GM12878 (cell line): Measurements from ENCODE around the gene REM2. TPM values are rescaled to one million over a fixed set of nuclear protein-coding genes. Genes with fewer than 3 reads are reported as not detected.

Source experiments
- ASH2L ChIP-seq: fragments of 300-600, 200-600 bp; sonication (generic); IDR thresholded peaks from 2 replicates; pipeline ENCODE4 v1.6.1; 2017; ENCODE audit warnings: low read depth, mild to moderate bottlenecking, borderline replicate concordance
- BACH1 ChIP-seq: fragments of 450-650 bp; IDR thresholded peaks from 2 replicates; pipeline ENCODE4 v1.6.1; 2017; ENCODE audit warnings: mild to moderate bottlenecking, borderline replicate concordance
- BCL11A ChIP-seq: IDR thresholded peaks from 2 replicates; pipeline ENCODE4 v1.6.1; 2011; ENCODE audit warnings: low read depth, low read length
- BHLHE40 ChIP-seq, 2 experiments: fragments of 450-650 bp in 1 of 2; IDR thresholded peaks; 2 replicates each; pipeline ENCODE4 v1.6.1; 2011 to 2017; ENCODE audit warnings: low read depth in 2 of 2, borderline replicate concordance in 1 of 2, improper control_type of control experiment in 1 of 2, low read length in 1 of 2, mild to moderate bottlenecking in 1 of 2
- BMI1 ChIP-seq: fragments of 450-650 bp; IDR thresholded peaks from 2 replicates; pipeline ENCODE4 v1.6.1; 2016; ENCODE audit warnings: mild to moderate bottlenecking, moderate library complexity, borderline replicate concordance
- CBFB ChIP-seq: IDR thresholded peaks from 2 replicates; pipeline ENCODE4 v1.6.1; 2016; ENCODE audit warnings: antibody characterized with exemption, low read depth
- CHD2 ChIP-seq: IDR thresholded peaks from 2 replicates; pipeline ENCODE4 v1.6.1; 2011; ENCODE audit warnings: low read depth, low read length, improper control_type of control experiment, borderline replicate concordance
- ESRRA ChIP-seq: IDR thresholded peaks from 2 replicates; pipeline ENCODE4 v1.6.1; 2012; ENCODE audit warnings: mild to moderate bottlenecking, low read length, improper control_type of control experiment
- MTA3 ChIP-seq: IDR thresholded peaks from 2 replicates; pipeline ENCODE4 v1.6.1; 2012; ENCODE audit warnings: low read length, inconsistent platforms, borderline replicate concordance
- NFXL1 ChIP-seq: fragments of 450-650 bp; IDR thresholded peaks from 2 replicates; pipeline ENCODE4 v1.6.1; 2017; ENCODE audit warnings: antibody characterized with exemption, mild to moderate bottlenecking, borderline replicate concordance
- NR2C1 ChIP-seq: fragments of 450-650 bp; IDR thresholded peaks from 2 replicates; pipeline ENCODE4 v1.6.1; 2017; ENCODE audit warnings: antibody characterized with exemption, mild to moderate bottlenecking, moderate library complexity
- PAX8 ChIP-seq: fragments of 450-650 bp; IDR thresholded peaks from 2 replicates; pipeline ENCODE4 v1.6.1; 2017; ENCODE audit warnings: mild to moderate bottlenecking, moderate library complexity
- PML ChIP-seq: IDR thresholded peaks from 2 replicates; pipeline ENCODE4 v1.6.1; 2012; ENCODE audit warnings: low read length, inconsistent platforms
- RB1 ChIP-seq: fragments of 450-650 bp; formaldehyde crosslinking; IDR thresholded peaks from 2 replicates; pipeline ENCODE4 v1.6.1; 2017; ENCODE audit warnings: mild to moderate bottlenecking, borderline replicate concordance
- SIX5 ChIP-seq: IDR thresholded peaks from 2 replicates; pipeline ENCODE4 v1.6.1; 2011; ENCODE audit warnings: mild to moderate bottlenecking, low read depth, low read length, moderate library complexity; ENCODE audit not compliant: severe bottlenecking
- SMAD1 ChIP-seq: fragments of 450-650 bp; IDR thresholded peaks from 2 replicates; pipeline ENCODE4 v1.6.1; 2018; ENCODE audit warnings: mild to moderate bottlenecking, low read depth; ENCODE audit not compliant: partially characterized antibody
- SMARCA5 ChIP-seq: fragments of 450-650 bp; IDR thresholded peaks from 2 replicates; pipeline ENCODE4 v1.6.1; 2017; ENCODE audit warnings: mild to moderate bottlenecking
- SUPT20H ChIP-seq: IDR thresholded peaks from 2 replicates; pipeline ENCODE4 v1.6.1; 2011; ENCODE audit warnings: low read depth, mild to moderate bottlenecking, low read length, moderate library complexity, borderline replicate concordance; ENCODE audit not compliant: control insufficient read depth
- YBX1 ChIP-seq: fragments of 450-650 bp; IDR thresholded peaks from 2 replicates; pipeline ENCODE4 v1.6.1; 2016; ENCODE audit warnings: antibody characterized with exemption
- polyA plus RNA-seq, 11 experiments: library from polyadenylated mRNA; depleted of rRNA in 4 of 11; unstranded in 6 of 11; stranded (reverse) in 5 of 11; fragments of >200 nt; fragmentation: Nextera tagmentation in 4 of 11; fragmentation: Illumina TruSeq in 1 of 11; extraction: Ambion mirVana in 4 of 11; extraction: Trizol in 1 of 11; gene quantifications; 1 replicate in 1 of 11; 2 replicates in 10 of 11; pipeline versions ENCODE4 v1.2.1 to v1.2.3, GENCODE V29; 2011 to 2016; ENCODE audit warnings: inconsistent platforms in 2 of 11, missing spikeins in 2 of 11, low read depth in 1 of 11
- total RNA-seq, 4 experiments: library from RNA; depleted of rRNA in 3 of 4; stranded (reverse); fragments of >200 nt in 3 of 4; fragmentation: Illumina TruSeq in 1 of 4; extraction: Trizol in 1 of 4; gene quantifications; 2 replicates each; pipeline versions ENCODE4 v1.2.1 to v1.2.3, GENCODE V29; 2013 to 2021
- TF ChIP-seq, protein P1 (sequence below): fragments of 450-650 bp; IDR thresholded peaks from 2 replicates; pipeline ENCODE4 v1.6.1; 2017; ENCODE audit warnings: mild to moderate bottlenecking
- TF ChIP-seq, protein P2 (sequence below), 3 experiments: IDR thresholded peaks in 2 of 3; conservative IDR thresholded peaks in 1 of 3; 2 replicates each; pipeline ENCODE4 v1.5.1; 2011; ENCODE audit warnings: low read depth in 3 of 3, low read length in 3 of 3, mild to moderate bottlenecking in 3 of 3, control low read depth in 2 of 3, moderate library complexity in 2 of 3, inconsistent platforms in 1 of 3, mixed read lengths in 1 of 3; ENCODE audit not compliant: control insufficient read depth in 2 of 3, insufficient read depth in 1 of 3; ENCODE audit errors: extremely low read depth in 1 of 3
- TF ChIP-seq, protein P3 (sequence below): IDR thresholded peaks from 2 replicates; pipeline ENCODE4 v1.6.1; 2012; ENCODE audit warnings: low read length, inconsistent platforms
- TF ChIP-seq, protein P4 (sequence below): IDR thresholded peaks from 2 replicates; pipeline ENCODE4 v1.6.1; 2012; ENCODE audit warnings: low read depth, low read length, improper control_type of control experiment

The REM2 gene
- total and polyA plus RNA-seq, 10 of the 15 experiments (the other 5 are each of a cell fraction or from before 2014, with no cell fraction given), result 0.27 to 1.5 (median 0.83) TPM

DNA sequence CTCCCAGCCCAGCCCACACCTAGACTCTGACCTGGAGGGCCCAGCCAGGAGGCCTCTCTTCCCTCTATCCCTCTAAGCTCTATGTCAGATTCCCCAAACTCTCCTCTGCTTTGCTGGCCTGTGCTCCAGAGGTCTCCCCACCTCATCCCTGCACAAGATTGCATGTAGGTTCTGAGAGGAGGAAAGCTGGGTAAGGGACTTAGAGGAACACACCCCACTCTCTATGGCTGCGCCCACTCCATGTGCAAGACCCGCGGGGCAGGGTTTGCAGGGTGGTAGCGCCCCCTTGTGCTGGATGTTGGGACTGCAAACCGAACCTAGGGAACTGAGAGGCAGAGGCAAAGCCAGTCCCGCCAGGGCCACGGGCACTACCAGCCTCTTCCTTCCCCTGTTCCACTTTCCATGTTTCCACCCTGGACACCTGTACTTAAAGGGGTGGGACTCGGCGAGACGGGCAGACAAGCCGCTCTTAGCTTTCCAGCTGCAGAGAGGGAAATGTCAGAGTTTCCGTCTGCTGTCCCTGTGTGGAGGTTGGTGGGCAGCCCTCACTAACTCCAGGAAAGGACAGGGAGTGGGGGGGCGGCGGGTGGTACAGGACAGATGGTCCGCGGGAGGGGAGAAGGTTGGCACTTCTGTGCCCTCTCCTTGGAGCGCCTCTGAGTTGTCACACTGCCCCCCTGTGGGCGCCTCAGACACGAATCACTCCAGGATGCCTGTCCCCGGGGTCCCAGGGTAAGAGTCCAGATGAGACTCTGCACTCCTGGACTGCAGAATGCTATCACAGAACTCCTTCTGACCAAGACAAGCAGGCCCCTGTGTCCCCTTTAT lies 29.9 kb upstream of the REM2 start (continued):
- no peak for TF ChIP-seq BMI1
- no peak for TF ChIP-seq BCL11A
- TF ChIP-seq, protein P1, sequence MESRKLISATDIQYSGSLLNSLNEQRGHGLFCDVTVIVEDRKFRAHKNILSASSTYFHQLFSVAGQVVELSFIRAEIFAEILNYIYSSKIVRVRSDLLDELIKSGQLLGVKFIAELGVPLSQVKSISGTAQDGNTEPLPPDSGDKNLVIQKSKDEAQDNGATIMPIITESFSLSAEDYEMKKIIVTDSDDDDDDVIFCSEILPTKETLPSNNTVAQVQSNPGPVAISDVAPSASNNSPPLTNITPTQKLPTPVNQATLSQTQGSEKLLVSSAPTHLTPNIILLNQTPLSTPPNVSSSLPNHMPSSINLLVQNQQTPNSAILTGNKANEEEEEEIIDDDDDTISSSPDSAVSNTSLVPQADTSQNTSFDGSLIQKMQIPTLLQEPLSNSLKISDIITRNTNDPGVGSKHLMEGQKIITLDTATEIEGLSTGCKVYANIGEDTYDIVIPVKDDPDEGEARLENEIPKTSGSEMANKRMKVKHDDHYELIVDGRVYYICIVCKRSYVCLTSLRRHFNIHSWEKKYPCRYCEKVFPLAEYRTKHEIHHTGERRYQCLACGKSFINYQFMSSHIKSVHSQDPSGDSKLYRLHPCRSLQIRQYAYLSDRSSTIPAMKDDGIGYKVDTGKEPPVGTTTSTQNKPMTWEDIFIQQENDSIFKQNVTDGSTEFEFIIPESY, result no peak
- peak; percentile 83; the same call in 1 of the 2 replicates for TF ChIP-seq RB1
- TF ChIP-seq, protein P2, sequence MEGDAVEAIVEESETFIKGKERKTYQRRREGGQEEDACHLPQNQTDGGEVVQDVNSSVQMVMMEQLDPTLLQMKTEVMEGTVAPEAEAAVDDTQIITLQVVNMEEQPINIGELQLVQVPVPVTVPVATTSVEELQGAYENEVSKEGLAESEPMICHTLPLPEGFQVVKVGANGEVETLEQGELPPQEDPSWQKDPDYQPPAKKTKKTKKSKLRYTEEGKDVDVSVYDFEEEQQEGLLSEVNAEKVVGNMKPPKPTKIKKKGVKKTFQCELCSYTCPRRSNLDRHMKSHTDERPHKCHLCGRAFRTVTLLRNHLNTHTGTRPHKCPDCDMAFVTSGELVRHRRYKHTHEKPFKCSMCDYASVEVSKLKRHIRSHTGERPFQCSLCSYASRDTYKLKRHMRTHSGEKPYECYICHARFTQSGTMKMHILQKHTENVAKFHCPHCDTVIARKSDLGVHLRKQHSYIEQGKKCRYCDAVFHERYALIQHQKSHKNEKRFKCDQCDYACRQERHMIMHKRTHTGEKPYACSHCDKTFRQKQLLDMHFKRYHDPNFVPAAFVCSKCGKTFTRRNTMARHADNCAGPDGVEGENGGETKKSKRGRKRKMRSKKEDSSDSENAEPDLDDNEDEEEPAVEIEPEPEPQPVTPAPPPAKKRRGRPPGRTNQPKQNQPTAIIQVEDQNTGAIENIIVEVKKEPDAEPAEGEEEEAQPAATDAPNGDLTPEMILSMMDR (IDR thresholded peaks at IDR 0.05 in 2 of 3, conservative IDR thresholded peaks at IDR 0.05 in 1 of 3; ENCODE audit: control insufficient read depth in 2 of 3, extremely low read depth in 1 of 3, insufficient read depth in 1 of 3, low read depth in 3 of 3, low read length in 3 of 3), result peak; percentile 85 to 98 (median 93)
- 0 out of 2 replicates have a peak, but pooled peaks have one; percentile 14 for TF ChIP-seq BACH1
- TF ChIP-seq ASH2L, result no peak
- TF ChIP-seq PML, result no peak
- no peak for TF ChIP-seq NR2C1
- no peak for TF ChIP-seq MTA3
- no peak for TF ChIP-seq NFXL1
- TF ChIP-seq, protein P3, sequence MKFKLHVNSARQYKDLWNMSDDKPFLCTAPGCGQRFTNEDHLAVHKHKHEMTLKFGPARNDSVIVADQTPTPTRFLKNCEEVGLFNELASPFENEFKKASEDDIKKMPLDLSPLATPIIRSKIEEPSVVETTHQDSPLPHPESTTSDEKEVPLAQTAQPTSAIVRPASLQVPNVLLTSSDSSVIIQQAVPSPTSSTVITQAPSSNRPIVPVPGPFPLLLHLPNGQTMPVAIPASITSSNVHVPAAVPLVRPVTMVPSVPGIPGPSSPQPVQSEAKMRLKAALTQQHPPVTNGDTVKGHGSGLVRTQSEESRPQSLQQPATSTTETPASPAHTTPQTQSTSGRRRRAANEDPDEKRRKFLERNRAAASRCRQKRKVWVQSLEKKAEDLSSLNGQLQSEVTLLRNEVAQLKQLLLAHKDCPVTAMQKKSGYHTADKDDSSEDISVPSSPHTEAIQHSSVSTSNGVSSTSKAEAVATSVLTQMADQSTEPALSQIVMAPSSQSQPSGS, result no peak
- TF ChIP-seq CHD2, result 0 out of 2 replicates have a peak, but pooled peaks have one; percentile 54
- TF ChIP-seq BHLHE40 (IDR thresholded peaks at IDR 0.05; ENCODE audit: borderline replicate concordance in 1 of 2, low read depth in 2 of 2, low read length in 1 of 2), result peak; percentile 10 to 17; a peak in 1 of 4 replicates
- no peak for TF ChIP-seq ESRRA
- TF ChIP-seq SUPT20H, result no peak
- TF ChIP-seq PAX8, result no peak
- no peak for TF ChIP-seq SIX5
- no peak for TF ChIP-seq YBX1
- TF ChIP-seq, protein P4, sequence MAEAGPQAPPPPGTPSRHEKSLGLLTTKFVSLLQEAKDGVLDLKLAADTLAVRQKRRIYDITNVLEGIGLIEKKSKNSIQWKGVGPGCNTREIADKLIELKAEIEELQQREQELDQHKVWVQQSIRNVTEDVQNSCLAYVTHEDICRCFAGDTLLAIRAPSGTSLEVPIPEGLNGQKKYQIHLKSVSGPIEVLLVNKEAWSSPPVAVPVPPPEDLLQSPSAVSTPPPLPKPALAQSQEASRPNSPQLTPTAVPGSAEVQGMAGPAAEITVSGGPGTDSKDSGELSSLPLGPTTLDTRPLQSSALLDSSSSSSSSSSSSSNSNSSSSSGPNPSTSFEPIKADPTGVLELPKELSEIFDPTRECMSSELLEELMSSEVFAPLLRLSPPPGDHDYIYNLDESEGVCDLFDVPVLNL, result no peak
- TF ChIP-seq SMAD1, result no peak
- peak; percentile 95; the same call in 1 of the 2 replicates for TF ChIP-seq SMARCA5
- no peak for TF ChIP-seq CBFB
